ENCODE results near the gene VAT1. TPM values are rescaled to one million over a fixed set of nuclear protein-coding genes. Genes with fewer than 3 reads are reported as not detected.

VAT1 gene
- total and polyA plus RNA-seq, 2 experiments from 2014 or later: 207 to 251 TPM

DNA sequence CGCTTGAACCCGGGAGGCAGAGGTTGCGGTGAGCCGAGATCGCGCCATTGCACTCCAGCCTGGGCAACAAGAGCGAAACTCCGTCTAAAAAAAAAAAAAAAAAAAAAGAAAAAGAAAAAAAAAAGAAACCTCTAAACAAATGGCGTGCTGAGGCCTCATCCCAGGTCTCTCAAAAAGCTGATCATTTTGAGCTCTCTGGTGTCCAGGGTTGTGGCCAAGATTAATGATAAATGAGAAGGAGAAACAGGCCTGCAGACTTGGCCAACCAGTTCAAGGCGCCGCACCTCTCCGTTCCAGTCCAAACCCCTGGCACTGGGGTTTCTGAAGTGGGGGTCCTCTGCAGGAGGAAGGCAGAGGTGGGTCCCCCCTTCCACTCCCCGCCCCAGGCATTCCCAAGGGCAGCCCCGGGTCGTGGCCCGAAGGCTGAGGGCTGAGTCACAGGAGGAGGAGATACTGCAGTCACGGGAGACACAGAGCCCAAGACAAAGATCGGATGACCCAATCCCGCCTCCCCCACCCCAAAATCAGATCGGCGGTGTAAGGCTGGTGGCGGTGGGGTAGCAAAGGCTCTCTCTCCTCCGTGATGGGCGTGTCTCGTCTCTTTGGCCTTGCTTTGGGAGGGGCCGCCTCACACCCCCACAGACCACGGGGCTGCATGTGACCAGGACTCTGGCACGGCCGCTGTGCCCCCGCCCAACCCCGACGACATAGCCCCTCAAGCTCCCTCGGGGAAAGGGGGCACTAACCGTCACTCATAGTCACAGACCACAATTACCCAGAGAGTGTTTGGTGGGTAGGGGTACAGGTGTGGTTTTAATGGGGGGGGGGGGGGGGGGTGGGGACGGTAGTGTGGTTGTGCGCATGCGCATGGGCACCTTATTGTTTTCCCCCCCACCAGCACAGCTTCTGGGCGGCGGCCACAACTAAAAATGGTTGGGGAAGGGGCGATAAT, 1.1 kb downstream of the VAT1 start:
- H4K20me1 ChIP-seq (ENCODE audit: insufficient read depth, poor library complexity, severe bottlenecking): peaks cover 15% of the 10 kb centered on the region
- TF ChIP-seq, protein P1, sequence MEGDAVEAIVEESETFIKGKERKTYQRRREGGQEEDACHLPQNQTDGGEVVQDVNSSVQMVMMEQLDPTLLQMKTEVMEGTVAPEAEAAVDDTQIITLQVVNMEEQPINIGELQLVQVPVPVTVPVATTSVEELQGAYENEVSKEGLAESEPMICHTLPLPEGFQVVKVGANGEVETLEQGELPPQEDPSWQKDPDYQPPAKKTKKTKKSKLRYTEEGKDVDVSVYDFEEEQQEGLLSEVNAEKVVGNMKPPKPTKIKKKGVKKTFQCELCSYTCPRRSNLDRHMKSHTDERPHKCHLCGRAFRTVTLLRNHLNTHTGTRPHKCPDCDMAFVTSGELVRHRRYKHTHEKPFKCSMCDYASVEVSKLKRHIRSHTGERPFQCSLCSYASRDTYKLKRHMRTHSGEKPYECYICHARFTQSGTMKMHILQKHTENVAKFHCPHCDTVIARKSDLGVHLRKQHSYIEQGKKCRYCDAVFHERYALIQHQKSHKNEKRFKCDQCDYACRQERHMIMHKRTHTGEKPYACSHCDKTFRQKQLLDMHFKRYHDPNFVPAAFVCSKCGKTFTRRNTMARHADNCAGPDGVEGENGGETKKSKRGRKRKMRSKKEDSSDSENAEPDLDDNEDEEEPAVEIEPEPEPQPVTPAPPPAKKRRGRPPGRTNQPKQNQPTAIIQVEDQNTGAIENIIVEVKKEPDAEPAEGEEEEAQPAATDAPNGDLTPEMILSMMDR (IDR thresholded peaks at IDR 0.05; ENCODE audit: poor library complexity): no peak
- TF ChIP-seq EZH2 (IDR thresholded peaks at IDR 0.05; ENCODE audit: borderline replicate concordance): no peak
- TF ChIP-seq EZH2phosphoT487 (IDR thresholded peaks at IDR 0.05; ENCODE audit: low read depth, severe bottlenecking, unreplicated experiment): no peak
- H3K27ac ChIP-seq: peak overlapping the region; percentile 99
- H2AFZ ChIP-seq: peak overlapping the region; percentile 90
- no peaks in the 10 kb centered on the region for H3K36me3 ChIP-seq (replicated peaks; ENCODE audit: insufficient read depth, low read depth)
- 12% methylated on average over 31 of the region's 40 CpGs for WGBS (ENCODE audit: low lambda C conversion rate, missing lambda C conversion rate)
- peak overlapping the region; percentile 88 for H3K4me2 ChIP-seq
- H3K27me3 ChIP-seq: no peaks in the 10 kb centered on the region
- H3K9me2 ChIP-seq (replicated peaks; ENCODE audit: insufficient read depth): no peaks in the 10 kb centered on the region
- no peaks in the 10 kb centered on the region for H3K9me3 ChIP-seq (ENCODE audit: low read depth)
- peak overlapping the region; percentile 99 for H3K4me3 ChIP-seq
- H3K79me2 ChIP-seq: peaks cover 47% of the 10 kb centered on the region
- peaks cover 24% of the 10 kb centered on the region for H3K4me1 ChIP-seq (ENCODE audit: insufficient read depth)
- peak; percentile 85 for DNase-seq (ENCODE audit: low spot score)

DNA sequence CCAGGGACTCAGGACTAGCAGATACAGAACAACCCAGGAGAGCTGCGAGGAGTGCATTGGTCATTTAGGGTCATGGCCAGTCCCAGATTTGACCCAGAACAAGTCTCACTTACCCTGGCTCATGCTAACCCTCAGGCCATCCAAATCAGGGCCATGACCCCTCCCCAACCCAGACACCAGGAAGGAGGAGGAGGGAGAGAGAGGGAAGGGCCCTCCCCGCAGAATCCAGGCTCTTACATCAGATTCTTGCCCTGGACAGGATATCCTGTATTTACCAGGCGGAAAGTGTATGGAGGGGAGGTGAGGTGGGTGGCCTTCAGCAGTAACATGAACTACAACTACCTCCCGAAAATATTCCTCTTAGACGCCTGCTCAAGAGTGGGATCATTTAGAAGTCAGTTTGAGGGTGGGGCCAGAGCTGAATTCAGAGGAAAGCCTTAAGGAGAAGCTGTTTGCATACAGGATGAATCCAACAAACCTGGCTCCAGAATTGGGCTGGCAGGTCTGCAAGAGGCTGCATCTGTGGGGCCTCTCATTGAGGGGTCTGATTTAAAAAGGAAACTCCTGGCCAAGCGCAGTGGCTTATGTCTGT, 2.1 kb downstream of the VAT1 start:
- peak overlapping the region; percentile 99 for H3K27ac ChIP-seq
- no peaks in the 10 kb centered on the region for H3K9me2 ChIP-seq (replicated peaks; ENCODE audit: insufficient read depth)
- TF ChIP-seq EZH2 (IDR thresholded peaks at IDR 0.05; ENCODE audit: borderline replicate concordance): no peak
- TF ChIP-seq EZH2phosphoT487 (IDR thresholded peaks at IDR 0.05; ENCODE audit: low read depth, severe bottlenecking, unreplicated experiment): no peak
- TF ChIP-seq, protein P1 (IDR thresholded peaks at IDR 0.05; ENCODE audit: poor library complexity): no peak
- H3K9me3 ChIP-seq (ENCODE audit: low read depth): no peaks in the 10 kb centered on the region
- peaks cover 15% of the 10 kb centered on the region for H4K20me1 ChIP-seq (ENCODE audit: insufficient read depth, poor library complexity, severe bottlenecking)
- H3K36me3 ChIP-seq (replicated peaks; ENCODE audit: insufficient read depth, low read depth): no peaks in the 10 kb centered on the region
- H3K4me1 ChIP-seq (ENCODE audit: insufficient read depth): peaks cover 24% of the 10 kb centered on the region
- no peak overlapping the region for H2AFZ ChIP-seq
- DNase-seq (ENCODE audit: low spot score): no peak
- peak overlapping the region; percentile 88 for H3K4me2 ChIP-seq
- H3K79me2 ChIP-seq: peaks cover 47% of the 10 kb centered on the region
- 67% methylated on average over 6 of the region's 6 CpGs for WGBS (ENCODE audit: low lambda C conversion rate, missing lambda C conversion rate)
- no peak overlapping the region for H3K4me3 ChIP-seq
- no peaks in the 10 kb centered on the region for H3K27me3 ChIP-seq

DNA sequence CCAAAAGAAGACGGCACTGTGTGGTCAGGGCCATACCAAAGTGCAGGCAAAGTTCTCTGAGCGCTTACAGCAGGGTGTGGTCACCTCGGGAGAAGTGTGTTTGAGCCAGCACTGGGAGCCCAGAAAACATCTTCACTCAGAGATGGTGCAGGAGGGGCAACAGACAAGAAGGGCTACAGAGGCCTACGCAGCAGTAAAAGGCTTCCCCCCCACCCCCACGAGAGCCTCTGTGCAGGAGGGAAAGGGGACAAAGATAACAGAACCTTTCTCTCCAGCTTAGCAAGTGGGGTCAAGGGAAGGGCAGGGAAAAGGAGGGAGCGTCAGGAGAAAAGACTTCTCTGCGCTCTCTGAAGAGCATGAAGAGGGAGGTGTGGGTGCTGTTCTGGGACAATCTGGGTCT, 2.8 kb downstream of the VAT1 start:
- TF ChIP-seq EZH2 (IDR thresholded peaks at IDR 0.05; ENCODE audit: borderline replicate concordance): no peak
- no peak for TF ChIP-seq EZH2phosphoT487 (IDR thresholded peaks at IDR 0.05; ENCODE audit: low read depth, severe bottlenecking, unreplicated experiment)
- TF ChIP-seq, protein P1 (IDR thresholded peaks at IDR 0.05; ENCODE audit: poor library complexity): no peak
- Histone ChIP-seq H3K27me3 (no peaks in the 10 kb centered on the region), H3K4me2 (peak overlapping the region; percentile 88), H3K79me2 (peaks cover 47% of the 10 kb centered on the region), H3K27ac (peak overlapping the region; percentile 99), H3K9me3 (ENCODE audit: low read depth) (no peaks in the 10 kb centered on the region), H3K9me2 (replicated peaks; ENCODE audit: insufficient read depth) (no peaks in the 10 kb centered on the region), H2AFZ (no peak overlapping the region), H3K4me3 (no peak overlapping the region), H3K36me3 (replicated peaks; ENCODE audit: insufficient read depth, low read depth) (no peaks in the 10 kb centered on the region), H4K20me1 (ENCODE audit: insufficient read depth, poor library complexity, severe bottlenecking) (peaks cover 15% of the 10 kb centered on the region), H3K4me1 (ENCODE audit: insufficient read depth) (peaks cover 24% of the 10 kb centered on the region)
- no peak for DNase-seq (ENCODE audit: low spot score)
- 29% methylated on average over 7 of the region's 7 CpGs for WGBS (ENCODE audit: low lambda C conversion rate, missing lambda C conversion rate)
